HCT116 (cell line): ENCODE measurements around the gene HOXC4.

ENCODE experiments used
- ATF3 ChIP-seq: IDR thresholded peaks from 2 replicates; pipeline ENCODE4 v1.6.1; 2012
- CEBPB ChIP-seq: IDR thresholded peaks from 2 replicates; pipeline ENCODE4 v1.6.1; 2012; ENCODE audit warnings: low read depth
- EZH2 ChIP-seq: fragments of 200-600 bp; sonication (generic); IDR thresholded peaks from 2 replicates; pipeline ENCODE4 v1.6.1; 2017; ENCODE audit warnings: antibody characterized with exemption, mixed run types
- JUND ChIP-seq: IDR thresholded peaks from 2 replicates; pipeline ENCODE4 v1.6.1; 2012
- POLR2A ChIP-seq: IDR thresholded peaks from 2 replicates; pipeline ENCODE4 v1.7.0; 2011; ENCODE audit warnings: borderline replicate concordance; ENCODE audit not compliant: insufficient read depth, insufficient read length; ENCODE audit errors: extremely low read depth
- POLR2AphosphoS5 ChIP-seq: IDR thresholded peaks from 2 replicates; pipeline ENCODE4 v1.6.1; 2011; ENCODE audit warnings: mild to moderate bottlenecking, low read depth, low read length, moderate library complexity
- REST ChIP-seq: IDR thresholded peaks from 2 replicates; pipeline ENCODE4 v1.6.1; 2012; ENCODE audit warnings: low read depth
- SIN3A ChIP-seq: IDR thresholded peaks from 2 replicates; pipeline ENCODE4 v1.6.1; 2012; ENCODE audit warnings: low read depth
- TCF7L2 ChIP-seq: IDR thresholded peaks from 2 replicates; pipeline ENCODE4 v1.7.0; 2011; ENCODE audit warnings: borderline replicate concordance, inconsistent platforms; ENCODE audit not compliant: insufficient read depth, insufficient read length; ENCODE audit errors: extremely low read depth
- YY1 ChIP-seq: IDR thresholded peaks from 2 replicates; pipeline ENCODE4 v1.6.1; 2011; ENCODE audit warnings: low read length, low read depth, moderate library complexity, mild to moderate bottlenecking; ENCODE audit not compliant: insufficient replicate concordance; ENCODE audit errors: extremely low read depth
- ZBTB33 ChIP-seq: IDR thresholded peaks from 2 replicates; pipeline ENCODE4 v1.6.1; 2011; ENCODE audit warnings: mild to moderate bottlenecking, low read length, moderate library complexity; ENCODE audit not compliant: insufficient replicate concordance; ENCODE audit errors: extremely low read depth
- ZNF274 ChIP-seq: fragments of 200-500 bp; sonication (Bioruptor generic); IDR thresholded peaks from 2 replicates; pipeline ENCODE4 v1.6.1; 2014; ENCODE audit warnings: mild to moderate bottlenecking, low read depth, low read length, inconsistent platforms
- TF ChIP-seq, protein P1 (sequence below), 3 experiments: fragments of 200-600 bp in 1 of 3; sonication (generic) in 1 of 3; IDR thresholded peaks in 2 of 3; conservative IDR thresholded peaks in 1 of 3; 2 replicates each; pipeline ENCODE4 v1.5.1; 2012 to 2017; ENCODE audit warnings: low read depth in 2 of 3, low read length in 2 of 3, antibody characterized with exemption in 1 of 3, borderline replicate concordance in 1 of 3, control low read depth in 1 of 3, mild to moderate bottlenecking in 1 of 3, mixed read lengths in 1 of 3, mixed run types in 1 of 3, moderate library complexity in 1 of 3; ENCODE audit not compliant: insufficient read depth in 1 of 3

- TF ChIP-seq, protein P1, sequence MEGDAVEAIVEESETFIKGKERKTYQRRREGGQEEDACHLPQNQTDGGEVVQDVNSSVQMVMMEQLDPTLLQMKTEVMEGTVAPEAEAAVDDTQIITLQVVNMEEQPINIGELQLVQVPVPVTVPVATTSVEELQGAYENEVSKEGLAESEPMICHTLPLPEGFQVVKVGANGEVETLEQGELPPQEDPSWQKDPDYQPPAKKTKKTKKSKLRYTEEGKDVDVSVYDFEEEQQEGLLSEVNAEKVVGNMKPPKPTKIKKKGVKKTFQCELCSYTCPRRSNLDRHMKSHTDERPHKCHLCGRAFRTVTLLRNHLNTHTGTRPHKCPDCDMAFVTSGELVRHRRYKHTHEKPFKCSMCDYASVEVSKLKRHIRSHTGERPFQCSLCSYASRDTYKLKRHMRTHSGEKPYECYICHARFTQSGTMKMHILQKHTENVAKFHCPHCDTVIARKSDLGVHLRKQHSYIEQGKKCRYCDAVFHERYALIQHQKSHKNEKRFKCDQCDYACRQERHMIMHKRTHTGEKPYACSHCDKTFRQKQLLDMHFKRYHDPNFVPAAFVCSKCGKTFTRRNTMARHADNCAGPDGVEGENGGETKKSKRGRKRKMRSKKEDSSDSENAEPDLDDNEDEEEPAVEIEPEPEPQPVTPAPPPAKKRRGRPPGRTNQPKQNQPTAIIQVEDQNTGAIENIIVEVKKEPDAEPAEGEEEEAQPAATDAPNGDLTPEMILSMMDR (IDR thresholded peaks at IDR 0.05 in 2 of 3, conservative IDR thresholded peaks at IDR 0.05 in 1 of 3; ENCODE audit: borderline replicate concordance in 1 of 3, insufficient read depth in 1 of 3, low read depth in 2 of 3, low read length in 2 of 3): no peak
- no peak for TF ChIP-seq JUND
- no peak for TF ChIP-seq EZH2
- no peak for TF ChIP-seq SIN3A
- TF ChIP-seq POLR2AphosphoS5: no peak
- no peak for TF ChIP-seq YY1
- TF ChIP-seq TCF7L2: no peak
- no peak for TF ChIP-seq REST
- no peak for TF ChIP-seq POLR2A
- TF ChIP-seq ZBTB33: no peak
- TF ChIP-seq ATF3: no peak
- TF ChIP-seq CEBPB: no peak
- TF ChIP-seq ZNF274: no peak
Measured at GRCh38 chr12:54027442-54027786, 26.2 kb upstream of the HOXC4 start.
